GM18861 (cell line): ENCODE data around the gene NCF2.
"Not testable (repeated sequence)": the region's sequence is repeated elsewhere in the genome, so short reads cannot be mapped to it uniquely, and the experiment has no call there.

ENCODE experiments used
- ATAC-seq: cut with Tn5 transposase; IDR thresholded peaks from one replicate; pipeline ENCODE4 v1.9.1; 2021; ENCODE audit not compliant: unreplicated experiment

NCF2 gene

GRCh38 chr1:183590244-183591191 lies at the start of gene NCF2:
NCF2 (minus strand) TSS chr1:183590459; CDS start chr1:183590329, 130 bp downstream.
- ATAC-seq: peak; percentile 66

GRCh38 chr1:183638649-183639387 lies 48.6 kb upstream of the NCF2 start:
- no peak for ATAC-seq

- no peak for ATAC-seq
Observed at GRCh38 chr1:183636783-183637182, 46.5 kb upstream of the NCF2 start.

GRCh38 chr1:183636334-183636682 lies 46.0 kb upstream of the NCF2 start:
- no peak for ATAC-seq

GRCh38 chr1:183635606-183636333 lies 45.5 kb upstream of the NCF2 start, which contains the start of gene ARPC5:
ARPC5 (minus strand) TSS chr1:183635783; CDS start chr1:183635659, 124 bp downstream.
- peak; percentile 65 for ATAC-seq

GRCh38 chr1:183635099-183635605 lies 44.9 kb upstream of the NCF2 start:
- ATAC-seq: no peak

- ATAC-seq: no peak
Observed at GRCh38 chr1:183634429-183635065, 44.3 kb upstream of the NCF2 start.

- peak; percentile 67 for ATAC-seq
Observed at GRCh38 chr1:183633676-183634343, 43.6 kb upstream of the NCF2 start.

GRCh38 chr1:183632964-183633363 lies 42.7 kb upstream of the NCF2 start:
- no peak for ATAC-seq

- ATAC-seq: no peak
Observed at GRCh38 chr1:183632114-183632513, 41.9 kb upstream of the NCF2 start.

GRCh38 chr1:183630748-183631147 lies 40.5 kb upstream of the NCF2 start:
- no peak for ATAC-seq

GRCh38 chr1:183628537-183628936 lies 38.3 kb upstream of the NCF2 start:
- no peak for ATAC-seq

GRCh38 chr1:183626236-183626635 lies 36.0 kb upstream of the NCF2 start:
- ATAC-seq: not testable (repeated sequence)

- peak; percentile 85 for ATAC-seq
Observed at GRCh38 chr1:183622884-183623785, 32.9 kb upstream of the NCF2 start.

- no peak for ATAC-seq
Observed at GRCh38 chr1:183622013-183622412, 31.8 kb upstream of the NCF2 start.

- no peak for ATAC-seq
Observed at GRCh38 chr1:183620311-183620710, 30.1 kb upstream of the NCF2 start.

GRCh38 chr1:183619781-183620180 lies 29.5 kb upstream of the NCF2 start:
- no peak for ATAC-seq

GRCh38 chr1:183618202-183618601 lies 27.9 kb upstream of the NCF2 start:
- not testable (repeated sequence) for ATAC-seq

- ATAC-seq: not testable (repeated sequence)
Observed at GRCh38 chr1:183612975-183613374, 22.7 kb upstream of the NCF2 start.
